HG03025 (cell line): ENCODE measurements around the gene SREBF1.

Experiments used
- ATAC-seq: cut with Tn5 transposase; IDR thresholded peaks from one replicate; pipeline ENCODE4 v1.9.1; 2021; ENCODE audit warnings: mild to moderate bottlenecking, moderate library complexity; ENCODE audit not compliant: unreplicated experiment, low FRiP score

SREBF1 gene

GRCh38 chr17:17859909-17860765 lies 23.4 kb upstream of the SREBF1 start:
- no peak for ATAC-seq

GRCh38 chr17:17857496-17857895 lies 20.7 kb upstream of the SREBF1 start:
- ATAC-seq: no peak

DNA sequence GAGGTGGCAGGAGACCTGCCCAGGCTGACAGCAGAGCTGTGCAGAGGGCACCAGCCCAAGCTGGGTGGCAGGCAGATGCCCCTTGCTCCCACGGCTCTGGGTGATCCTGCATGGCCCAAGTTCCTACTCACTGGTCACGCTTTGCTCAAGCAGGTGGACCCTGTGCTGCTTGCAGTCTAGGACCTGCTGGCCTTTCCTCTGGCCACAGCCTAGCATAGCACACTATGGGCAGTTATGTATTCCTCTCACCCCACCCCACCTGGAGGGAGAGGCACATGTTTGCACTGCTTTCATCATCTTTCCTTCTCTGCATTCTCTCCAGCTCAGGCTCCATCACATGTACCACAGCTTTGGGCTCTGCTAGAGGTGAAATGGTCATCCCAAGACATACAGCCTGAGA lies 19.6 kb upstream of the SREBF1 start:
- no peak for ATAC-seq

DNA sequence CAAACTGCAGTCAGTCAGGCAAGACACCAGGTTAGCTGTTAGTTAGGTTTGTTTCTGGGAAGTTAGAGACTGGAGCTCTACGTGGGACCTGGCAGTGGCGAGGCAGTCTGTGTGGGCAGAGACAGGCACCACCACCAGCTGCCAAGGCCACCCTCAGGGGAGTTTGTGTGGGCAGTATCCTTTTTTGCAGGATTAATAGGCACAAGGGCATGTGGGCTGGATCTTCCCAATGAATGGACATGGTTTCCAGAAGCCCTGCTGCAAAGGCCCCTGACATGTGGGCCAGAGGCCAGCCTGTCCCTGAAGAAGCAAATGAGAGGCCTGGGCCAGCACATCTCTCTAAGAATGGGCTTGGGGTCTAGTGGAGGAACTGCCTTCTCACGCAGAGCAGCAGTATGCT lies 19.2 kb upstream of the SREBF1 start:
- no peak for ATAC-seq

- no peak for ATAC-seq
Observed at GRCh38 chr17:17853811-17854447, 17.1 kb upstream of the SREBF1 start.

GRCh38 chr17:17852930-17853329 lies 16.1 kb upstream of the SREBF1 start:
- no peak for ATAC-seq

DNA sequence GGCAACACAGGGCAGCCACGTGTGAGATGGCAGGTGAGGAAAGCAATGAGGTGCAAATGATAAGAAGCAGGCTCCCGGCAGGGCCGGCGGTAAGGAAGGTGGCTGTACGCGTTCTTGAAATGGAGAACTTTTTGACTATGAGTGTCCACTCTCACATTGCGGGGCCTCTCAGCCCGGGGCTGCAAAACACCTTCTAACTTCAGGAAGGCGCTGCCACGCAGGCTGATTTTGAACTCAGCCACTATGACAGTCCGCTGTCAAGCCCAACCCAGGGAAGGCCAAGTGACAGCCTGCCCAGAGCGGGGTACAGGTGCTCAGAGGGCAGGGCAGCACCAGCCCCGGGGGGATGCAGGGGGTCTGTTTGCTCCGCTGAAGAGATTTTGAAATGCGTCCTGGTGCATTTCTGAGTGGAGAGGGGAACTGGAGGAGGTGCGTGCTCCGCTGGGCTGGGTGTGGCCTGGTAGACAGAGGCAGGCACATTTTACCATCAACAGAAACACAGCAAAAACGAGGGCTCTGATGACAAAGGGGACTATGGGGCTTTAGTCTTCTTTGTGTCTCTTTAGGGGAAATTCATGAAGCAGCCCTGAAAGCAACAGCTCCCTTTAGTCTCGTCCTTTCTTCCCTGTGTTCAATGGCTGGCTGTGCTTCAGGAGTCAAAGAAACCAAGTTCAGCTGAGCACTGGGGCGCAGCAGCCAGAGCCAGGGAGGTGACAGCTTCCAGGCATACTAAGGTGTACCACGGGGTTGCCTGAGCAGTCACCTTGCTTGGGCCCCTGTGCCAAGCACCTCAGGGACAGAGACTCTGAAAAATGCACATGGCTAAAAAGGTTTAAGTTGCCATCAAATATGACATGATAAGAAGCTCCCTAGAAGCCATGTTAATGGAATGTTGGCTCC lies 14.6 kb upstream of the SREBF1 start:
- no peak for ATAC-seq

DNA sequence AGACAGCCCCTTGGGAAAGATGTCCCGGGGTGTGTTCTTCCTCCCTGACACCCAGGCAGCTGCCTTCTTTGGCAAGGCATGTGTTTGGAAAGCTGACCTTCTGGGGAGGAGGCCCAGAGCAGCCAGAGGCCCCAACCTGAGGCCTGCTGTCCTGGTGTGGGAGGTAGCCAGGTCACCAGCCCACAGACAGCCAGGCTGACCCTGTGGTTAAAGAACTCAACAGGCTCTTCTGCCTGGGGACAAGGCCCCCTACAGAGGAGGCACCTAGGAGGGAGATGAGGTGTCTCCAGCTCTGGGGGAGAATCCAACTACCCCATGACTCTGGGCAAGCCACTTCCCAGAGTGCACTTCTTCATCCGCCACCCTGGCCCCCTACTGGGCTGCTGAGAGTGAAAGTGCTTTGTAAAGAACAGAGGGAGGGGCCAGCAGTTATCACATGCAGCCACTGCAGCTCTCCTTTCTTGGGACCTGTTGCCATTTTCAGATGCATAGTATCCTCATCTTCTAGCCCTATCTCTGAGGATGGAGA lies 13.1 kb upstream of the SREBF1 start:
- ATAC-seq: no peak

DNA sequence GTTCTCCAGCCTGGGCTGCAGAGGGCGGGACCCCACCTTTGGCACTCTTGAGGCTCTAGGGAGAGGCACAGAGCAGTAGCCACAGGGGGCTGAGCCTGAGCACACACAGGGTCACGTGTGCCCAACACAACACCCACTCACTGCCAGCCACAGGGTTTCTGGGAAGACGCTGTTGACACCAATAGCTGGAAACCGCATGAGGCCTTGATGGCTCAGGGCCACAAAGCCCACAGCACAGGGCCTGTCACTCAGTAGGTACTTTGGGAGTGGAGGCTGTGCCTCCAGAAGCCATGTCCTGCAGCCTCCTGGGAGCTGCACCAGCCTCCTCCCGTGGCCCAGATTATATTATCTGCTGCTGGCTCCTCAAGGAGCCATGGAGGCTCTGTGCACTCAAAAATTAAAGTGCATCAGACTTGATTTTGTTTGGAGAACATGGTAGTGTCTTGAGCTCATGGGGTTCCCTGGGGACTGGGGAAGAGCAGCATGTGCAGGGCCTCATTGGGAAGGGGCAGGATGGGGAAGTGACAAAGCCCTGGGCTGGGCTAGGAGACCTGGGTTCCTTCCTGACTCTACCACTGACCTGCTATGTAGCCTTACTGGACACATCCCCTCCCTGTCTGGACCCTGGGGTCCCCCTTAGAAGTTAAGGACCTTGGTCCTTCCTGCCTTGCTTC lies 12.5 kb upstream of the SREBF1 start:
- no peak for ATAC-seq

DNA sequence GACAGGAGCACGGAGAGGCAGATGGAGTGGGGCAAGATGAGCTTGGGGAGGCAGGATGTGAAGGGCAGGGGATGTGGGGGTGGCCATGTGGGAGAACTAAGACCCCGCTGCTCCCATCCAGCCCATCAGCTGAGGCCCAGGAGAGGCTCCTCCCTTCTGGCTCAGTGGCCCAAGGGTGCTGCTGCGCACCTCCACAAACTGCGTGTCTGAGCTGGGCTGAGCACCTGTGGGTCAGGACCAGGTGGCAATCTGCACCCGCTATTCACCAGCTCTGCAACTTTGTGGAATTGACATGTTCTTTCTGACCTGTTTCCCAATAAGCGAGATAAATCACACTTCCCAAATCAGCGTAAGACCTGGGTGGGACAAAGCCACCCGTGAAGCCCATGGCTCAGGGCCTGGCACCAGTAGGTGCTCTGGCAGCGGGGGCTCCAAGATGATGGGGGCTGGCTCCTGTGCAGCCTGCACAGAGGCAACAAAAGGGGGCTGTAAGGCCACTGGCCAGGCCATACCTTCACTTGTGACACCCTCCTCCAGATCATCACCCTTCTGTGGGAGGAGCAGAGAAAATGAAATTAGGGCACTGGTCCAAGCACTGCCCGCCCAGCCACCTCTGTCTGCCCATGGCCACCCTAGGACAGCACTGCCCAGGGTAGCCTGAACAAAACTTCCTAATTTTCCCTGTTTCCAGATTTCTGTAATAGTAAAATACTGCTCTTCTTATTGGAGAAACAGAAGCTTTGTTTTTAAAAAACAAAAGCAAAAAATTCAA lies 11.7 kb upstream of the SREBF1 start:
- no peak for ATAC-seq

DNA sequence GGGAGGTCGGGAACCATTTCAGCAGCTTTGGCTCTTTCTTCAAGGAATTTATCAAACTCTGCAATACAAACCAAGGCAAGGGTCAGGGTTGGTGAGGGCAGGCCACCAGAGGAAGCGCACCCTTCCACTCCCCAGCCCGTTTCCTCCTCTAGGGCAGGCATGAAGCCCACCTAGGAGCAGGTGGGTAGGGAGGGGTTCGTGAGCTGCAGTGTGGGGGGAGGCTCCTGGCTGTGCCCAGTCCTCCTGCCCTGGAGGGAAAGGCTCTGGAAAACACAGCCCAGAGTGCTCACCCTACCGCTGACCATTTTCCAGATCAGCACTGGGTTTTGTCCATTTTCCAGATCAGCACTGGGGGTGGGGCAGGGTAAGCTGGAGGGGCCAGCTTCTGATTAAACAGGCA lies 10.9 kb upstream of the SREBF1 start:
- no peak for ATAC-seq

- ATAC-seq: no peak
Observed at GRCh38 chr17:17847118-17847689, 10.4 kb upstream of the SREBF1 start.

- ATAC-seq: no peak
Observed at GRCh38 chr17:17846645-17847044, 9.9 kb upstream of the SREBF1 start.

- ATAC-seq: no peak
Observed at GRCh38 chr17:17846003-17846402, 9.2 kb upstream of the SREBF1 start.

- ATAC-seq: no peak
Observed at GRCh38 chr17:17845046-17845775, 8.4 kb upstream of the SREBF1 start.

DNA sequence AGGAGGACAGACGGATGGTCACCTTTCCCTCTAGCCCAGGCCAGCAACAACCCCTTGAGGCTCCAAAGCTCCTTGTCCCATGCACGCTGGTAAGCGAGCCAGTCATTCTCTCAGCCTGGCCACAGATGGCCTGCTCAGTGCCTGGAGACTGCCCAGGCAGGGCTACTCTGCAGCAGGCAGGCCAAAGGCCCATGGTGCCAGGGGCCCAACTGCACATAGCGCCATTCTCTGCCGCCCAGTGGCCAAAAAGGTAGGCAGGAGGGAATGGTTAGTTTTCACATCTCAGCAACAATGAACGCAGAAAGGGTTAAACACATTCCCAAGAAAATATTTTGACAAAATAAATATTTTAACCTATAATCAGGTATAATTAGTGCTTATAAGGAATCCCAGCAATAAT lies 7.7 kb upstream of the SREBF1 start:
- no peak for ATAC-seq

DNA sequence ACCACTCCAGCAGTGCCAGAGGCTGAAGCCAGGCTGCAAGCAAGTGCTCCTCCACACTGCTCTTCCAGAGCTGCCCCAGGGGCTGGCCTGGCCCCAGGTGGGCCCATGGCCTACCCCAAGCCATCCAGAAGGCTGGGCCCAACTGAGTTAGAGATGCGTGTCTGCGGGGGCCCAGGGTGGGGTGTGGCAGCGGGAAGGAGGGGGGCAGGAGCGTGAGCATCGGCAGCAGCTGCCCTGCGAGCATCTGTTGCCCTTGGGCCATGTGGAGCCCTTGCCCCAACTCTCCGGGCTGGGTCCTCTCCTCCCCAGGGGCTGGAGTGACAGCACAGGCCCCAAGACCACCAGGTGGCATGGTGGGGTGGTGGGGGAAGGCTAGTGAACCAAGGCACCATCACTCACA lies 7.3 kb upstream of the SREBF1 start:
- no peak for ATAC-seq

DNA sequence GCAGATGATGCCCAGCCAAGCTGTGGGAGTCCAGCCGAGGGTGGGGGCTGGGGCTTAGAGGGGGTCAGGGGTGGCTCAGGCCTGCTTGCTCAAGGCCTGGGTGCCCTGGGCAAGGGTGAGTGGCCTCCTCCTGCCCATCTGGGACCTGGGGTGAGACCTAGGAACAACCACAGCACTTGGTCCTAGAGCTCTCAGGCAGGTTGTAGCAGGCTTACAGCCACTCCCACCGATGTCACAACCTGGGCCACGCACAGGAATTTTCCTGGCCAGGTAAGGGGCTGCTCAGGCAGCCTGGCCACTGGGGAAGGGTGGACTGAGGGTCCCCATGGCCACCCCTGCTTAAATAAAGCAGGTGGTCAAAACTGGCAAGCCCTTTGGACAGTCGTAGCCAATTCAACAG lies 6.3 kb upstream of the SREBF1 start:
- ATAC-seq: no peak
